Bronchial epithelial cell (primary cell): ENCODE data around the gene KRTAP15-1. TPM values are rescaled to one million over a fixed set of nuclear protein-coding genes. Genes with fewer than 3 reads are reported as not detected.

Experiments
- DNase-seq: peaks from one replicate; pipeline ENCODE4 v3.0.0-alpha.2; 2010; ENCODE audit warnings: low read depth
- FAIRE-seq: peaks from 2 replicates; lab custom pipeline; 2011; peaks lifted over from hg19 to GRCh38; lab: Jason Lieb, UNC
- H3K27me3 ChIP-seq: 2 replicates; pipeline ENCODE4 v1.5.1; 2011; ENCODE audit warnings: low read length; ENCODE audit not compliant: control insufficient read depth, insufficient read depth
- H3K36me3 ChIP-seq: 2 replicates; pipeline ENCODE4 v1.5.1; 2011; ENCODE audit warnings: low read length; ENCODE audit not compliant: control insufficient read depth, insufficient read depth
- H3K4me3 ChIP-seq: 2 replicates; pipeline ENCODE4 v1.5.1; 2011; ENCODE audit warnings: mild to moderate bottlenecking, low read depth, low read length, control low read depth
- CTCF ChIP-seq: IDR thresholded peaks from 2 replicates; pipeline ENCODE4 v1.5.1; 2011; ENCODE audit warnings: mild to moderate bottlenecking, moderate library complexity, low read length, control low read depth, inconsistent platforms; ENCODE audit not compliant: insufficient read depth, severe bottlenecking
- total RNA-seq: library from RNA; depleted of rRNA; stranded (reverse); fragments of >200 nt; gene quantifications from 2 replicates; pipeline ENCODE4 v1.2.1, GENCODE V29; 2014

Gene KRTAP15-1
- total RNA-seq, 1 donor from 2014 or later, result not detected

- Histone ChIP-seq H3K27me3 (no peaks in the 10 kb centered on the region), H3K36me3 (no peaks in the 10 kb centered on the region), H3K4me3 (no peak overlapping the region)
- DNase-seq (no peak), FAIRE-seq (no peak)
- no peak for TF ChIP-seq CTCF
Measured at GRCh38 chr21:30486180-30486579, 46.1 kb downstream of the KRTAP15-1 start.

- Histone ChIP-seq H3K4me3 (no peak within 1 kb of the TSS), H3K27me3 (no peaks in the 10 kb centered on the region), H3K36me3 (no peaks in the 10 kb centered on the region)
- DNase-seq (no peak), FAIRE-seq (no peak)
- no peak for TF ChIP-seq CTCF
Measured at GRCh38 chr21:30487336-30487735, 47.3 kb downstream of the KRTAP15-1 start, which contains the start of gene KRTAP19-2. KRTAP19-2 (minus strand) TSS chr21:30487436; CDS start chr21:30487348, 88 bp downstream.

Other genes with a start within 250 kb of the KRTAP15-1 start
- gene CLDN8, start 224.2 kb upstream of the KRTAP15-1 start, total RNA-seq, result 0.26 and 0.51 TPM in 2 replicates
- not detected in 2 replicates for gene KRTAP24-1, start 157.3 kb upstream of the KRTAP15-1 start, total RNA-seq
- gene KRTAP25-1, start 150.8 kb upstream of the KRTAP15-1 start, total RNA-seq, result not detected in 2 replicates
- not detected in 2 replicates for gene KRTAP26-1, start 120.0 kb upstream of the KRTAP15-1 start, total RNA-seq
- not detected in 2 replicates for gene KRTAP27-1, start 102.6 kb upstream of the KRTAP15-1 start, total RNA-seq
- not detected in 2 replicates for gene KRTAP23-1, start 91.7 kb upstream of the KRTAP15-1 start, total RNA-seq
- not detected in 2 replicates for gene KRTAP13-2, start 68.0 kb upstream of the KRTAP15-1 start, total RNA-seq
- gene KRTAP13-1, start 44.2 kb upstream of the KRTAP15-1 start, total RNA-seq, result not detected in 2 replicates
- gene KRTAP13-3, start 14.3 kb upstream of the KRTAP15-1 start, total RNA-seq, result not detected in 2 replicates
- gene KRTAP13-4, start 10.1 kb upstream of the KRTAP15-1 start, total RNA-seq, result not detected in 2 replicates
- gene KRTAP19-1, start 40.1 kb downstream of the KRTAP15-1 start, total RNA-seq, result not detected in 2 replicates
- not detected in 2 replicates for gene KRTAP19-2, start 47.2 kb downstream of the KRTAP15-1 start, total RNA-seq
- gene KRTAP19-3, start 51.7 kb downstream of the KRTAP15-1 start, total RNA-seq, result not detected in 2 replicates
- gene KRTAP19-4, start 56.9 kb downstream of the KRTAP15-1 start, total RNA-seq, result not detected in 2 replicates
- gene KRTAP19-5, start 61.9 kb downstream of the KRTAP15-1 start, total RNA-seq, result not detected in 2 replicates
- gene KRTAP19-6, start 101.6 kb downstream of the KRTAP15-1 start, total RNA-seq, result not detected in 2 replicates
- not detected in 2 replicates for gene KRTAP19-7, start 121.0 kb downstream of the KRTAP15-1 start, total RNA-seq
- gene KRTAP22-2, start 150.1 kb downstream of the KRTAP15-1 start, total RNA-seq, result not detected in 2 replicates
- gene KRTAP6-3, start 152.2 kb downstream of the KRTAP15-1 start, total RNA-seq, result not detected in 2 replicates
- gene KRTAP6-2, start 158.6 kb downstream of the KRTAP15-1 start, total RNA-seq, result not detected in 2 replicates
- gene KRTAP22-1, start 160.8 kb downstream of the KRTAP15-1 start, total RNA-seq, result not detected in 2 replicates
- gene KRTAP6-1, start 173.7 kb downstream of the KRTAP15-1 start, total RNA-seq, result not detected in 2 replicates
- gene KRTAP20-1, start 176.2 kb downstream of the KRTAP15-1 start, total RNA-seq, result not detected in 2 replicates
- not detected in 2 replicates for gene KRTAP20-4, start 180.4 kb downstream of the KRTAP15-1 start, total RNA-seq
- gene KRTAP20-2, start 194.9 kb downstream of the KRTAP15-1 start, total RNA-seq, result not detected in 2 replicates
- not detected in 2 replicates for gene KRTAP20-3, start 202.6 kb downstream of the KRTAP15-1 start, total RNA-seq